Loucy (cell line): Measurements from ENCODE around the gene SCN2A.

Source experiments
- H2AFZ ChIP-seq: fragments of 200-600 bp; sonication (generic); 2 replicates; pipeline ENCODE4 v1.6.0; 2016; ENCODE audit warnings: antibody characterized with exemption, mild to moderate bottlenecking, low read length, moderate library complexity
- H3F3A ChIP-seq: fragments of 200-600 bp; 2 replicates; pipeline ENCODE4 v1.6.0; 2016; ENCODE audit warnings: antibody characterized with exemption, low read depth, mild to moderate bottlenecking
- H3K27me3 ChIP-seq: fragments of 200-600 bp; sonication (generic); 2 replicates; pipeline ENCODE4 v1.6.1; 2014; ENCODE audit warnings: low read length, mild to moderate bottlenecking; ENCODE audit not compliant: insufficient read depth, poor library complexity, severe bottlenecking
- H3K36me3 ChIP-seq: fragments of 200-600 bp; sonication (generic); 2 replicates; pipeline ENCODE4 v1.6.1; 2016; ENCODE audit warnings: low read length; ENCODE audit not compliant: insufficient read depth
- H3K4me1 ChIP-seq: fragments of 200-600 bp; sonication (generic); 2 replicates; pipeline ENCODE4 v1.5.1; 2014; ENCODE audit warnings: low read length, mild to moderate bottlenecking; ENCODE audit not compliant: insufficient read depth, poor library complexity, severe bottlenecking
- H3K4me2 ChIP-seq: fragments of 200-600 bp; sonication (generic); 2 replicates; pipeline ENCODE4 v1.6.0; 2014; ENCODE audit warnings: antibody characterized with exemption, low read length, low read depth, mild to moderate bottlenecking; ENCODE audit not compliant: poor library complexity, severe bottlenecking
- H3K4me3 ChIP-seq: fragments of 200-600 bp; sonication (generic); 2 replicates; pipeline ENCODE4 v1.5.1; 2014; ENCODE audit warnings: low read length, mild to moderate bottlenecking, mixed read lengths; ENCODE audit not compliant: poor library complexity, severe bottlenecking
- H3K79me2 ChIP-seq: fragments of 200-600 bp; sonication (generic); 2 replicates; pipeline ENCODE4 v1.6.1; 2014; ENCODE audit warnings: low read length; ENCODE audit not compliant: insufficient read depth
- H3K9ac ChIP-seq: fragments of 200-600 bp; sonication (generic); 2 replicates; pipeline ENCODE4 v1.6.0; 2014; ENCODE audit warnings: mild to moderate bottlenecking, low read depth, low read length, moderate library complexity; ENCODE audit not compliant: poor library complexity, severe bottlenecking
- H3K9me2 ChIP-seq: fragments of 200-600 bp; sonication (generic); replicated peaks from 2 replicates; pipeline ENCODE4 v1.6.1; 2016; ENCODE audit warnings: low read depth, low read length, mixed read lengths
- H3K9me3 ChIP-seq: fragments of 200-600 bp; sonication (generic); 2 replicates; pipeline ENCODE4 v1.6.1; 2014; ENCODE audit warnings: mild to moderate bottlenecking, antibody characterized with exemption, low read length, low read depth; ENCODE audit not compliant: insufficient read depth
- H4K20me1 ChIP-seq: fragments of 200-600 bp; sonication (generic); 2 replicates; pipeline ENCODE4 v1.6.0; 2014; ENCODE audit warnings: antibody characterized with exemption, low read length, mild to moderate bottlenecking; ENCODE audit not compliant: insufficient read depth, poor library complexity, severe bottlenecking
- CTCF ChIP-seq: fragments of 200-600 bp; sonication (generic); conservative IDR thresholded peaks from 2 replicates; pipeline ENCODE4 v1.5.1; 2014; ENCODE audit warnings: mild to moderate bottlenecking, antibody characterized with exemption, low read length
- EZH2phosphoT487 ChIP-seq: fragments of 200-600 bp; IDR thresholded peaks from 2 replicates; pipeline ENCODE4 v1.6.1; 2018; ENCODE audit warnings: antibody characterized with exemption, mild to moderate bottlenecking, moderate library complexity, borderline replicate concordance

The SCN2A gene

DNA sequence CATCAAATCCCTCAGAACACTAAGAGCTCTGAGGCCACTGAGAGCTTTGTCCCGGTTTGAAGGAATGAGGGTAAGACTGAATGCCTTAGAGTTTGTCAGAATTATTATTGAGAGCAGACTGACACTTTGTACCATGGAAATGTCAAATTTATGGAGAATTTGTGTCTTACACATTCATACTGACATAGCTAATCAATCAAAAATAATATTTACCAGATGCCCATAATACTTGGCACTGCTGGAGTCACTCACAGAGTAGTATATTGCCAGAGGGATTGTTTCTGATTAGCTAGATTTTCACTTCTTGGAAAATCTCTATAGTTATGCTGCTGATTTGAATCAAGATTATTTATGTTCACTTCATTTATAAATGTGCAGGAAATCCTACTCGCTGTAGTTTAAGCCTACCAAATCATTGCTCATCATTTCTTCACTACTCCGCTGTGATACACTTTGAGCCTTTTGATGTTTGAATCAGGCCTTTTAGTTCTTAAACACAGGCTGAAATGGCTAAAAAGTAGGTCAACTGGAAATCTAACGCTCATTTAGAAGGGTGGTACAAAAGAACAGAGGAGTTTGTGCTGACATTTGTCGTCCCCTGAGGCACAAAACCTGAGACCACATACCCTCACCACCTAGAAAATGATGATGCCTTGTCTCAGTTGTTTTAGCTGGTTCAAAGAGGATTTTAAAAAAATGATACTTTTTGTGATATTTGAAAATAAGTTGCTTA lies 134.2 kb downstream of the SCN2A start:
- no peaks in the 10 kb centered on the region for H3F3A ChIP-seq
- no peaks in the 10 kb centered on the region for H3K27me3 ChIP-seq
- H3K9me2 ChIP-seq = no peaks in the 10 kb centered on the region
- H3K4me3 ChIP-seq = no peak overlapping the region
- TF ChIP-seq EZH2phosphoT487 (no peak), CTCF (no peak)
- no peaks in the 10 kb centered on the region for H3K79me2 ChIP-seq
- no peaks in the 10 kb centered on the region for H3K9me3 ChIP-seq
- H3K36me3 ChIP-seq = no peaks in the 10 kb centered on the region
- H3K4me2 ChIP-seq = no peak overlapping the region
- no peak overlapping the region for H3K9ac ChIP-seq
- H2AFZ ChIP-seq = no peak overlapping the region; the same call in 1 of the 2 replicates
- H4K20me1 ChIP-seq = no peaks in the 10 kb centered on the region
- peaks cover 17% of the 10 kb centered on the region for H3K4me1 ChIP-seq

- Histone ChIP-seq H3K4me3 (no peak overlapping the region), H3K4me2 (no peak overlapping the region)
Measured at GRCh38 chr2:165376571-165376975, 137.4 kb downstream of the SCN2A start.

DNA sequence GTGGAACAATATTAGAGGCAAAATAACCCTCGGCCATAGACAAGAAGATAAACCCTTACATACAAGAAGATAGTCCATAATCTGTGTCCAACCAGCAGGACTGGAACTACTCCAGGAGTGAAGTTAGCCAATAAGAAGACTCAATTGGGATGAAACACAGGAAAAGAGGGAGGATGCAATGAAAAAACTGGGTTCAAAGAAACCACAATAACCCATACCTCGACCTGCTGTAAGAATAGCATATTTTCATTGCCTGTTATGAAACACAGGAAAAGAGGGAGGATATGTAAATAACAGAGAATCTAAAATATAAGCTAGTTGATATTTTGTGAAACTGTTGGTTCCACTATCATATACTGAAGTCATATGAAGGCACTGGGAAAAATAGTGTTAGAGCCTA lies 143.1 kb downstream of the SCN2A start:
- peaks cover 32% of the 10 kb centered on the region for H3K4me1 ChIP-seq
- no peak overlapping the region for H2AFZ ChIP-seq
- no peaks in the 10 kb centered on the region for H3K27me3 ChIP-seq
- H3K9me3 ChIP-seq = no peaks in the 10 kb centered on the region
- peaks cover 4% of the 10 kb centered on the region; the same call in 1 of the 2 replicates for H3F3A ChIP-seq
- H3K4me2 ChIP-seq = peak overlapping the region; percentile 29
- H4K20me1 ChIP-seq = no peaks in the 10 kb centered on the region
- H3K36me3 ChIP-seq = no peaks in the 10 kb centered on the region
- H3K4me3 ChIP-seq = no peak overlapping the region
- H3K9ac ChIP-seq = no peak overlapping the region
- no peak for TF ChIP-seq CTCF
- no peak for TF ChIP-seq EZH2phosphoT487
- no peaks in the 10 kb centered on the region for H3K9me2 ChIP-seq
- H3K79me2 ChIP-seq = no peaks in the 10 kb centered on the region

More at GRCh38 chr2:165376571-165376975, 137.4 kb downstream of the SCN2A start:
- peaks cover 9% of the 10 kb centered on the region for H3K4me1 ChIP-seq
- TF ChIP-seq EZH2phosphoT487 = no peak
- TF ChIP-seq CTCF = no peak
- H3K9me2 ChIP-seq = no peaks in the 10 kb centered on the region
- no peaks in the 10 kb centered on the region for H3K79me2 ChIP-seq
- H3K9ac ChIP-seq = no peak overlapping the region
- H3K27me3 ChIP-seq = no peaks in the 10 kb centered on the region
- H2AFZ ChIP-seq = no peak overlapping the region
- H4K20me1 ChIP-seq = no peaks in the 10 kb centered on the region
- H3F3A ChIP-seq = no peaks in the 10 kb centered on the region
- H3K36me3 ChIP-seq = no peaks in the 10 kb centered on the region
- H3K9me3 ChIP-seq = no peaks in the 10 kb centered on the region
